ENCODE results near the gene CCL23. TPM values are rescaled to one million over a fixed set of nuclear protein-coding genes. Genes with fewer than 3 reads are reported as not detected.

The CCL23 gene
- total and polyA plus RNA-seq, 8 donors, result 1.4 to 4.8 TPM; not detected in 6

GRCh38 chr17:36002631-36003030, 15.1 kb downstream of the CCL23 start:
- no peaks in the 10 kb centered on the region for H3K36me3 ChIP-seq
- H3K9me3 ChIP-seq, result no peaks in the 10 kb centered on the region
- peaks cover 0 to 11% (median 0%) of the 10 kb centered on the region in 3 donors for H3K27me3 ChIP-seq
- H3K4me3 ChIP-seq, result no peak overlapping the region
- H3K4me1 ChIP-seq, result peaks cover 7 to 15% (median 11%) of the 10 kb centered on the region in 4 donors
- no peak overlapping the region for H3K27ac ChIP-seq
- no peak for DNase-seq
- TF ChIP-seq POLR2A (IDR thresholded peaks at IDR 0.05), result no peak
- WGBS, 5 donors, result 86 to 94% (median 91%) methylated on average over 7 of the region's 7 CpGs
- intact Hi-C loops (cut with DNase I; ENCODE audit: low total_unique reads), result no loop called here

- Histone ChIP-seq H3K36me3 (no peaks in the 10 kb centered on the region), H3K4me1 (peaks cover 7 to 15% (median 11%) of the 10 kb centered on the region in 4 donors), H3K27ac (no peak overlapping the region), H3K4me3 (no peak overlapping the region), H3K9me3 (no peaks in the 10 kb centered on the region), H3K27me3 (peaks cover 0 to 11% (median 0%) of the 10 kb centered on the region in 3 donors)
- intact Hi-C loops (cut with DNase I; ENCODE audit: low total_unique reads), result no loop called here
- peak; percentile 70 to 91 for DNase-seq
- TF ChIP-seq POLR2A (IDR thresholded peaks at IDR 0.05), result no peak
- peak in 1 of 3 donors; percentile 75 for TF ChIP-seq POLR2AphosphoS5 (IDR thresholded peaks at IDR 0.05)
- no peak for TF ChIP-seq CTCF (IDR thresholded peaks at IDR 0.05)
- WGBS, 5 donors, result 49 to 68% (median 55%) methylated on average over 6 of the region's 6 CpGs
Measured at GRCh38 chr17:36001862-36002603, 15.7 kb downstream of the CCL23 start.

GRCh38 chr17:36001110-36001771, 16.5 kb downstream of the CCL23 start, which contains the start of gene CCL15:
Gene CCL15, minus strand, starts transcription at chr17:36001553. Its CDS starts 61 bp downstream, at chr17:36001492.
- Histone ChIP-seq H3K9me3 (no peaks in the 10 kb centered on the region), H3K27ac (no peak within 1 kb of the TSS), H3K27me3 (peaks cover 0 to 11% (median 0%) of the 10 kb centered on the region in 3 donors), H3K4me1 (peaks cover 7 to 15% (median 11%) of the 10 kb centered on the region in 4 donors), H3K4me3 (no peak within 1 kb of the TSS), H3K36me3 (no peaks in the 10 kb centered on the region)
- no peak for DNase-seq
- 68 to 78% (median 77%) methylated on average over 6 of the region's 6 CpGs for WGBS, 5 donors
- intact Hi-C loops (cut with DNase I; ENCODE audit: low total_unique reads), result no loop called here
- TF ChIP-seq POLR2A (IDR thresholded peaks at IDR 0.05), result no peak
- TF ChIP-seq CTCF (IDR thresholded peaks at IDR 0.05), result no peak
- TF ChIP-seq POLR2AphosphoS5 (IDR thresholded peaks at IDR 0.05), result no peak
- TF ChIP-seq EP300 (IDR thresholded peaks at IDR 0.05), result no peak

- H3K27ac ChIP-seq, result no peak overlapping the region
- peaks cover 7 to 15% (median 11%) of the 10 kb centered on the region in 4 donors for H3K4me1 ChIP-seq
- no peak for TF ChIP-seq POLR2AphosphoS5 (IDR thresholded peaks at IDR 0.05)
- no peak for TF ChIP-seq CTCF (IDR thresholded peaks at IDR 0.05)
- no peak for TF ChIP-seq POLR2A (IDR thresholded peaks at IDR 0.05)
- TF ChIP-seq EP300 (IDR thresholded peaks at IDR 0.05), result no peak
- DNase-seq, result peak in 1 of 2 donors; percentile 31
- H3K9me3 ChIP-seq, result no peaks in the 10 kb centered on the region
- H3K4me3 ChIP-seq, result no peak overlapping the region
- intact Hi-C loops (cut with DNase I; ENCODE audit: low total_unique reads), result no loop called here
- no peaks in the 10 kb centered on the region for H3K36me3 ChIP-seq
- peaks cover 0 to 11% (median 0%) of the 10 kb centered on the region in 3 donors for H3K27me3 ChIP-seq
- WGBS, 5 donors, result 59 to 70% (median 67%) methylated on average over 6 of the region's 6 CpGs
Measured at GRCh38 chr17:36000732-36001109, 17.1 kb downstream of the CCL23 start.

Data from stomach (tissue), 9 donors.